Measurements from ENCODE around the gene EBLN2. TPM values are rescaled to one million over a fixed set of nuclear protein-coding genes. Genes with fewer than 3 reads are reported as not detected.

The EBLN2 gene
- total and polyA plus RNA-seq, 2 donors (not counting 3 experiments of a cell fraction or from before 2014, with no cell fraction given) = 2.5 to 7.3 TPM

GRCh38 chr3:73072634-73073033 is 11.2 kb downstream of the EBLN2 start:
- intact Hi-C loops (cut with micrococcal nuclease) = no loop called here

More at GRCh38 chr3:73072634-73073033, 11.2 kb downstream of the EBLN2 start:
- Histone ChIP-seq H3K9me3 (replicated peaks; ENCODE audit: control insufficient read depth, insufficient read depth, low read length) (no peaks in the 10 kb centered on the region), H3K79me2 (ENCODE audit: control insufficient read depth, insufficient read depth, low read length) (no peaks in the 10 kb centered on the region), H3K4me1 (ENCODE audit: control insufficient read depth, extremely low read depth, insufficient read depth, low read length) (no peaks in the 10 kb centered on the region), H2AFZ (ENCODE audit: low read depth, low read length) (no peak overlapping the region), H3K27me3 (ENCODE audit: control insufficient read depth in 2 of 2, insufficient read depth in 2 of 2, low read length in 2 of 2) (no peaks in the 10 kb centered on the region), H3K4me2 (ENCODE audit: insufficient read depth, low read length) (no peak overlapping the region), H3K9ac (replicated peaks; ENCODE audit: extremely low read depth, insufficient read depth, low read length) (no peak overlapping the region), H3K27ac (ENCODE audit: insufficient read depth, low read depth, low read length) (no peak overlapping the region), H3K9me1 (replicated peaks; ENCODE audit: control insufficient read depth, extremely low read depth, insufficient read depth, low read length) (no peaks in the 10 kb centered on the region), H3K36me3 (ENCODE audit: control insufficient read depth in 2 of 2, extremely low read depth in 1 of 2, insufficient read depth in 2 of 2, low read length in 2 of 2) (no peaks in the 10 kb centered on the region), H3K4me3 (replicated peaks in 1 of 3; ENCODE audit: insufficient read depth in 1 of 3, low read depth in 1 of 3, low read length in 3 of 3) (no peak overlapping the region), H4K20me1 (replicated peaks; ENCODE audit: control insufficient read depth, extremely low read depth, insufficient read depth, low read length) (no peaks in the 10 kb centered on the region)
- DNase-seq (ENCODE audit: low read depth, low spot score) (no peak), FAIRE-seq (no peak)
- POLR2A ChIA-PET = no interaction called here
- no peak for TF ChIP-seq CTCF (IDR thresholded peaks at IDR 0.05; ENCODE audit: extremely low read depth in 1 of 2, insufficient read depth in 1 of 2, low read depth in 1 of 2, low read length in 2 of 2)
- no peak for TF ChIP-seq JUN (IDR thresholded peaks at IDR 0.05; ENCODE audit: borderline replicate concordance, insufficient read depth, insufficient read length, low read depth)
- no peak for TF ChIP-seq MYC (IDR thresholded peaks at IDR 0.05; ENCODE audit: low read depth, low read length)
- no peak for TF ChIP-seq POLR2A (IDR thresholded peaks at IDR 0.05; ENCODE audit: low read depth, low read length)
- no peak for TF ChIP-seq MAX (IDR thresholded peaks at IDR 0.05; ENCODE audit: insufficient read depth, insufficient read length)
- TF ChIP-seq GATA2 (IDR thresholded peaks at IDR 0.05; ENCODE audit: insufficient read depth, insufficient read length, low read depth, low read length) = no peak
- TF ChIP-seq FOS (IDR thresholded peaks at IDR 0.05; ENCODE audit: borderline replicate concordance, insufficient read depth, low read length) = no peak
- no peak for TF ChIP-seq EZH2 (IDR thresholded peaks at IDR 0.05; ENCODE audit: borderline replicate concordance, low read depth, low read length, severe bottlenecking)
- TF ChIP-seq POLR2AphosphoS5 (IDR thresholded peaks at IDR 0.05; ENCODE audit: insufficient read depth, low read depth, low read length) = no peak
- dilution Hi-C loops (cut with MboI; ENCODE audit: extremely low pct_ligation_motif_present, low sequenced_read_pairs) = no loop called here
- no TSS peak for BruUV-seq (replicated peaks)
- CTCF ChIA-PET = interaction anchor here (0.9 to 1.7 kb wide), 3 partner anchors 15 to 221 kb away, joined by 3 to 8 read pairs (median 4); no protein-coding TSS in a partner anchor
